Small intestine (tissue), 7 donors: ENCODE measurements around the gene CIP2A. TPM values are rescaled to one million over a fixed set of nuclear protein-coding genes. Genes with fewer than 3 reads are reported as not detected.
A peak's percentile ranks its signal among the peaks of the same experiment; 100 is the strongest.

Source experiments
- DNase-seq, 2 donors: peaks; one replicate each; pipeline versions ENCODE4 v3.0.0 to v3.0.0-alpha.2; 2013
- FAIRE-seq: peaks from 2 replicates; lab custom pipeline; 2012; peaks lifted over from hg19 to GRCh38; lab: Jason Lieb, UNC
- H3K27ac ChIP-seq, 3 donors: one replicate each; pipeline ENCODE4 v1.5.1; 2013; ENCODE audit warnings: low read length in 2 of 3, mild to moderate bottlenecking in 2 of 3, control low read depth in 1 of 3, inconsistent platforms in 1 of 3, low read depth in 1 of 3, moderate library complexity in 1 of 3
- H3K27me3 ChIP-seq, 3 donors: one replicate each; pipeline ENCODE4 v1.6.1; 2013; ENCODE audit warnings: low read length in 3 of 3, inconsistent platforms in 1 of 3; ENCODE audit not compliant: control insufficient read depth in 3 of 3, insufficient read depth in 3 of 3
- H3K36me3 ChIP-seq, 3 donors: one replicate each; pipeline ENCODE4 v1.6.1; 2013; ENCODE audit warnings: low read length in 3 of 3, inconsistent platforms in 1 of 3, low read depth in 1 of 3, mild to moderate bottlenecking in 1 of 3, moderate library complexity in 1 of 3; ENCODE audit not compliant: control insufficient read depth in 3 of 3, insufficient read depth in 2 of 3
- H3K4me1 ChIP-seq, 3 donors: one replicate each; pipeline ENCODE4 v1.6.1; 2013; ENCODE audit warnings: low read length in 2 of 3, inconsistent platforms in 1 of 3, low read depth in 1 of 3, mild to moderate bottlenecking in 1 of 3, moderate library complexity in 1 of 3; ENCODE audit not compliant: control insufficient read depth in 3 of 3, insufficient read depth in 2 of 3
- H3K4me3 ChIP-seq, 3 donors: one replicate each; pipeline ENCODE4 v1.5.1; 2013; ENCODE audit warnings: low read length in 3 of 3, control low read depth in 1 of 3, inconsistent platforms in 1 of 3, low read depth in 1 of 3, mild to moderate bottlenecking in 1 of 3, moderate library complexity in 1 of 3
- H3K9me3 ChIP-seq, 2 donors: one replicate each; pipeline ENCODE4 v1.6.1; 2013; ENCODE audit warnings: low read depth in 1 of 2, low read length in 1 of 2; ENCODE audit not compliant: control insufficient read depth in 2 of 2, insufficient read depth in 1 of 2
- WGBS, 3 donors: extraction: QIAGEN DNeasy Blood & Tissue Kit; methylation state at CpG; one replicate each; pipeline ENCODE4 v1.1.7; 2013; 5-methylcytosine and 5-hydroxymethylcytosine counted together
- polyA plus RNA-seq, 4 donors: library from polyadenylated mRNA; stranded (reverse) in 3 of 4; unstranded in 1 of 4; fragments of 200-250 nt in 3 of 4; fragments of 120-200 nt in 1 of 4; gene quantifications; one replicate each; pipeline versions ENCODE4 v1.2.1 to v1.2.3, GENCODE V29; 2013
- donor health status: healthy with polysubstance abuse.
- donor health status: control.
- donor health status: control.
- donor health status: Bipolar disorder and iron deficiency.
- donor health status: healthy.

CIP2A gene
- polyA plus RNA-seq, 4 donors, result 0.45 to 7.8 (median 4.8) TPM; not detected in 1

DNA sequence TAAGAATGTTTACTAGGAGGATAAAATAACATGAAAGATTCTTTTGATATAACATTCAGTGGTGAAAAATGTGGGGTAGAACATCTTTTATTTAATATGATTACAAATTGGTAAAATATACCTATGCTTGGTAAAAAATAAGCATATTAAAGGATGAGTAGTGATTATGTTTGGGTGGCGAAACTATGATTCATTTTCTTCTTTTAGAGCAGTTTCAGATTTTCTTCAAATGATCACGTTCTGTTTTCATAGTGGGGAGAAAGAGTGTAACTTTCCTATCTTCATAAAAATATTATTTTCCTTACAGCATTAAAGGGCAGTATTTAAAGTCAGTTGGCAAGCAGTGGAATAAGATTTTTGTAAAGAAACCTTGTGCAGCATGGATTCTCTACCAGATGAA, 15.8 kb upstream of the CIP2A start:
- DNase-seq, result no peak
- WGBS, 3 donors, result 79 to 85% (median 84%) methylated on average over 2 of the region's 2 CpGs

GRCh38 chr3:108603691-108604090, 14.5 kb upstream of the CIP2A start:
- Histone ChIP-seq H3K9me3 (no peaks in the 10 kb centered on the region), H3K36me3 (peaks cover 0 to 2% (median 0%) of the 10 kb centered on the region in 3 donors), H3K27ac (no peak overlapping the region), H3K4me3 (no peak overlapping the region), H3K4me1 (no peaks in the 10 kb centered on the region), H3K27me3 (no peaks in the 10 kb centered on the region)
- DNase-seq (peak in 1 of 2 donors; percentile 52), FAIRE-seq (no peak)

More for the DNA sequence above, 15.8 kb upstream of the CIP2A start:
- no peak for FAIRE-seq
- no peak overlapping the region for H3K4me3 ChIP-seq
- H3K9me3 ChIP-seq, result no peaks in the 10 kb centered on the region
- H3K27ac ChIP-seq, result no peak overlapping the region
- peaks cover 0 to 2% (median 0%) of the 10 kb centered on the region in 3 donors for H3K36me3 ChIP-seq
- no peaks in the 10 kb centered on the region for H3K27me3 ChIP-seq
- no peaks in the 10 kb centered on the region for H3K4me1 ChIP-seq

DNA sequence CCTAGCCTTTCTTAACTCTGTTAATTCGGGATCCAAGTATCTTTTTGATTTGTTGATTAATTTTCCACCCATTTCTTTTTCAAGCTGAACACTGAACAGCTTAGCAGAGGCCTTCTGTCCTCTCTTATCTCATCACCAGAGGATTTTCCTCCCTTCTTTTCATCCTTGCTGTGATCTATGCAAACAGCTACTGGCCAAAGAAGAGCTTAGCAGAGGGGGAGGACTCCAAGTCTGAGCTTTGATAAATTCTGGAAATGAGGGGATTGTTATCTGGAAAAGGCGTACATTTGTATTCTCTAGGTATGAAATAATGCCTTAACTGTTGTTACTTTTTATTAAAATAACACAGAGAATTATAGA, 13.7 kb upstream of the CIP2A start:
- Histone ChIP-seq H3K36me3 (peaks cover 0 to 2% (median 0%) of the 10 kb centered on the region in 3 donors), H3K27me3 (no peaks in the 10 kb centered on the region), H3K4me1 (no peaks in the 10 kb centered on the region), H3K4me3 (no peak overlapping the region), H3K9me3 (no peaks in the 10 kb centered on the region), H3K27ac (peak overlapping the region in 1 of 3 donors; percentile 47)
- WGBS, 3 donors, result 85 to 91% (median 87%) methylated on average over 2 of the region's 2 CpGs
- FAIRE-seq (no peak), DNase-seq (no peak)

GRCh38 chr3:108602249-108602934, 13.2 kb upstream of the CIP2A start:
- peak; percentile 28 to 45 for DNase-seq
- H3K4me3 ChIP-seq, result no peak overlapping the region
- peak overlapping the region in 2 of 3 donors; percentile 26 to 47 for H3K27ac ChIP-seq
- no peak for FAIRE-seq
- H3K36me3 ChIP-seq, result peaks cover 0 to 2% (median 0%) of the 10 kb centered on the region in 3 donors
- H3K9me3 ChIP-seq, result no peaks in the 10 kb centered on the region
- 55 to 83% (median 75%) methylated on average over 5 of the region's 5 CpGs for whole genome bisulfite sequencing, 3 donors
- H3K4me1 ChIP-seq, result no peaks in the 10 kb centered on the region
- H3K27me3 ChIP-seq, result no peaks in the 10 kb centered on the region

- H3K9me3 ChIP-seq, result no peaks in the 10 kb centered on the region
- WGBS, 3 donors, result 70 to 90% (median 83%) methylated on average over 1 of the region's 1 CpG
- FAIRE-seq (no peak), DNase-seq (peak in 1 of 2 donors; percentile 18)
- no peaks in the 10 kb centered on the region for H3K36me3 ChIP-seq
- no peak overlapping the region for H3K27ac ChIP-seq
- H3K27me3 ChIP-seq, result no peaks in the 10 kb centered on the region
- H3K4me1 ChIP-seq, result peaks cover 0 to 3% (median 0%) of the 10 kb centered on the region in 3 donors
- no peak overlapping the region for H3K4me3 ChIP-seq
Observed at GRCh38 chr3:108599677-108600409, 10.6 kb upstream of the CIP2A start.

DNA sequence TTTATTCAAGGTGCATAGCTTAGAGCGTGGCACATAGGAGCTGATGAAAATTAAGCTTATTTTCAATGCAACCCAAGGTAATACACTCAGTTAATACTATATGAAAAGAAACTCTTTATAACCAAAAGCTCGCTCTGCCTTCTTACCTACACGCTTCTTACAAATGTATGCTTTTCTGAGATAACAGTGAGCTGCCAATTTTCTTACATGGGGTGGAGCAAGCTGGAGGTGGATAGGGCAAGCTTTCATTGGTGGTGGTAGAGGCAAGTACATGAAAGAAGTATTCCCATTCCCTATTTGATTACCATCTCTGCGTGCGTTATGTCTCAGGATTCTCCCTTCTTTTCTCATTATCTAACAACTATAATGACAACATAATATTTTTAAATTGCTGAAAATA, 9.1 kb upstream of the CIP2A start:
- Histone ChIP-seq H3K9me3 (no peaks in the 10 kb centered on the region), H3K4me1 (peaks cover 0 to 3% (median 0%) of the 10 kb centered on the region in 3 donors), H3K27me3 (no peaks in the 10 kb centered on the region), H3K27ac (no peak overlapping the region), H3K4me3 (no peak overlapping the region), H3K36me3 (no peaks in the 10 kb centered on the region)
- FAIRE-seq (no peak), DNase-seq (no peak)
- 76 to 86% (median 78%) methylated on average over 5 of the region's 5 CpGs for WGBS, 3 donors

DNA sequence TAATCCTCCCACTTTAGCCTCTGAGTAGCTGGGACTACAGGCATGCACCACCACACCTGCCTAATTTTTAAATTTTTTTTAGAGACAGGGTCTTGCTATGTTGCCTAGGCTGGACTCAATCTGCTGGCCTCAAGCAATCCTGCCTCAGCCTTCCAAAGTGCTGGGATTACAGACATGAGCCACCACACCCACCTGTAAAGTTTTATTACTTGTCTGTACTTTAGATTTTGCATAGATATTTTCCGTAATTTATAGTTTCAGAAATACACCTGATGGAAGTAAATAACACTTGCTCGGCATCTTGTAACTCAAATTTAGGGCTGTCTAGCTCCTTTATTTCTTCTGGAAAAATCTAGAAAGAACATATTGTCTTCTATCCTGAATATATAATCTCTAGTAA, 6.1 kb upstream of the CIP2A start:
- FAIRE-seq (no peak), DNase-seq (peak; percentile 51 to 53)
- 21 to 65% (median 34%) methylated on average over 2 of the region's 2 CpGs for WGBS, 3 donors
- Histone ChIP-seq H3K4me3 (no peak overlapping the region), H3K9me3 (no peaks in the 10 kb centered on the region), H3K4me1 (peaks cover 0 to 6% (median 0%) of the 10 kb centered on the region in 3 donors), H3K27me3 (no peaks in the 10 kb centered on the region), H3K36me3 (no peaks in the 10 kb centered on the region), H3K27ac (peak overlapping the region in 1 of 3 donors; percentile 42)

DNA sequence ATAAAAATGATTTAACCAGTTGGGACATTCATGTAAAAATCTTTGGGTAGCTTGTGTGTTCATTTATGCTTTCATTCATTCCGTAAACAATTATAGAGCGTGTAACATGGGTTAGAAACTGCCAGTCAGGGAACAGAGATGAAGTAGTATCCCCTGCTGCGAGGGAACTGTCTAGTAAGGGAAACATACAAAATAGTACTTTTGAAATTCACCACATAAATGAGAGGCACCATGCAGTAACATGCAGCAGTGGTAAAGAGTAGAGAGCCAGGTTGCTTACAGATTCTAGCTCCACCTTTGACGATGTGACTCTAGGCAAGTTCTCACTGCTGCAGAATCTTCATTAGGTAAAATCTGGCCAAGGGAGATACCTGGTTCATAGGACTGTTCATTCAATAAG, 1.2 kb upstream of the CIP2A start:
- H3K4me3 ChIP-seq, result peak overlapping the region in 1 of 3 donors; percentile 86
- WGBS, 3 donors, result 17 to 28% (median 22%) methylated on average over 4 of the region's 4 CpGs
- H3K27ac ChIP-seq, result no peak overlapping the region
- no peaks in the 10 kb centered on the region for H3K36me3 ChIP-seq
- peaks cover 0 to 6% (median 0%) of the 10 kb centered on the region in 3 donors for H3K4me1 ChIP-seq
- no peaks in the 10 kb centered on the region for H3K27me3 ChIP-seq
- no peak for FAIRE-seq
- H3K9me3 ChIP-seq, result no peaks in the 10 kb centered on the region
- peak; percentile 3 to 26 for DNase-seq
